Central memory CD8-positive, alpha-beta T cell (primary cell): Measurements from ENCODE around the gene KAZN.

ENCODE experiments used
- ATAC-seq: fragments of 150-1000 bp; cut with Tn5 transposase; replicated peaks from 2 replicates; pipeline ENCODE4 v1.10.0; 2022; ENCODE audit warnings: mild to moderate bottlenecking, moderate FRiP score, moderate number of reproducible peaks; ENCODE audit not compliant: poor library complexity, severe bottlenecking; ENCODE audit errors: extremely low read depth
- DNase-seq, 2 donors: peaks; one replicate each; pipeline ENCODE4 v3.0.0; 2021; ENCODE audit warnings: low spot score in 2 of 2
- H3K27ac Mint-ChIP-seq: one replicate; pipeline ENCODE4 v1.8.0; 2022; ENCODE audit warnings: low read depth, mild to moderate bottlenecking, moderate library complexity, mixed read lengths
- H3K27me3 Mint-ChIP-seq: one replicate; pipeline ENCODE4 v1.8.0; 2022; ENCODE audit warnings: mixed read lengths
- H3K36me3 Mint-ChIP-seq: one replicate; pipeline ENCODE4 v1.8.0; 2022; ENCODE audit warnings: mild to moderate bottlenecking, moderate library complexity, mixed read lengths; ENCODE audit not compliant: insufficient read depth
- H3K4me1 Mint-ChIP-seq: one replicate; pipeline ENCODE4 v1.8.0; 2022; ENCODE audit warnings: mixed read lengths
- H3K4me3 Mint-ChIP-seq: one replicate; pipeline ENCODE4 v1.8.0; 2022; ENCODE audit warnings: mild to moderate bottlenecking, moderate library complexity, mixed read lengths
- H3K9me3 Mint-ChIP-seq: one replicate; pipeline ENCODE4 v1.8.0; 2022; ENCODE audit warnings: mixed read lengths

The KAZN gene

GRCh38 chr1:15008783-15009729 is 410.6 kb downstream of the KAZN start:
- Mint-ChIP-seq H3K9me3 (no peaks in the 10 kb centered on the region), H3K27me3 (peaks cover 30% of the 10 kb centered on the region), H3K4me1 (no peaks in the 10 kb centered on the region), H3K4me3 (no peak overlapping the region), H3K36me3 (no peaks in the 10 kb centered on the region), H3K27ac (no peak overlapping the region)
- DNase-seq (no peak), ATAC-seq (no peak)

- Mint-ChIP-seq H3K4me3 (no peak overlapping the region), H3K9me3 (no peaks in the 10 kb centered on the region)
- no peak for ATAC-seq
These were observed 412.7 kb downstream of the KAZN start for GRCh38 chr1:15011160-15011559.

GRCh38 chr1:15011661-15012060 is 413.2 kb downstream of the KAZN start:
- Mint-ChIP-seq H3K27me3 (peaks cover 31% of the 10 kb centered on the region), H3K27ac (no peak overlapping the region), H3K9me3 (no peaks in the 10 kb centered on the region), H3K4me1 (no peaks in the 10 kb centered on the region), H3K36me3 (no peaks in the 10 kb centered on the region), H3K4me3 (no peak overlapping the region)
- DNase-seq (no peak), ATAC-seq (no peak)

More at GRCh38 chr1:15011160-15011559, 412.7 kb downstream of the KAZN start:
- Mint-ChIP-seq H3K27me3 (peaks cover 35% of the 10 kb centered on the region), H3K4me1 (no peaks in the 10 kb centered on the region), H3K36me3 (no peaks in the 10 kb centered on the region), H3K27ac (no peak overlapping the region)
- no peak for DNase-seq

- Mint-ChIP-seq H3K9me3 (no peaks in the 10 kb centered on the region), H3K36me3 (no peaks in the 10 kb centered on the region), H3K27me3 (peaks cover 30% of the 10 kb centered on the region), H3K4me3 (no peak overlapping the region), H3K4me1 (no peaks in the 10 kb centered on the region), H3K27ac (no peak overlapping the region)
- DNase-seq (no peak), ATAC-seq (no peak)
These were observed 414.3 kb downstream of the KAZN start for GRCh38 chr1:15012822-15013221.

GRCh38 chr1:15013767-15014166 is 415.3 kb downstream of the KAZN start:
- Mint-ChIP-seq H3K27me3 (peaks cover 30% of the 10 kb centered on the region), H3K4me3 (no peak overlapping the region), H3K36me3 (no peaks in the 10 kb centered on the region), H3K4me1 (no peaks in the 10 kb centered on the region), H3K27ac (no peak overlapping the region), H3K9me3 (no peaks in the 10 kb centered on the region)
- no peak for DNase-seq
- no peak for ATAC-seq

GRCh38 chr1:15014516-15014915 is 416.0 kb downstream of the KAZN start:
- no peak for DNase-seq
- Mint-ChIP-seq H3K27me3 (peaks cover 22% of the 10 kb centered on the region), H3K27ac (no peak overlapping the region), H3K9me3 (no peaks in the 10 kb centered on the region), H3K36me3 (no peaks in the 10 kb centered on the region), H3K4me1 (no peaks in the 10 kb centered on the region), H3K4me3 (no peak overlapping the region)
- ATAC-seq, result no peak

- no peaks in the 10 kb centered on the region for H3K36me3 Mint-ChIP-seq
- ATAC-seq, result no peak
- no peaks in the 10 kb centered on the region for H3K4me1 Mint-ChIP-seq
- H3K27me3 Mint-ChIP-seq, result peaks cover 31% of the 10 kb centered on the region
- no peaks in the 10 kb centered on the region for H3K9me3 Mint-ChIP-seq
- no peak overlapping the region for H3K27ac Mint-ChIP-seq
- no peak overlapping the region for H3K4me3 Mint-ChIP-seq
- DNase-seq, result no peak
These were observed 417.5 kb downstream of the KAZN start for GRCh38 chr1:15016001-15016400.

GRCh38 chr1:15016526-15016925 is 418.0 kb downstream of the KAZN start:
- no peak for ATAC-seq
- DNase-seq, result no peak
- peaks cover 35% of the 10 kb centered on the region for H3K27me3 Mint-ChIP-seq
- no peak overlapping the region for H3K27ac Mint-ChIP-seq
- H3K36me3 Mint-ChIP-seq, result no peaks in the 10 kb centered on the region
- no peaks in the 10 kb centered on the region for H3K4me1 Mint-ChIP-seq
- no peaks in the 10 kb centered on the region for H3K9me3 Mint-ChIP-seq
- no peak overlapping the region for H3K4me3 Mint-ChIP-seq

GRCh38 chr1:15017120-15017519 is 418.6 kb downstream of the KAZN start:
- no peaks in the 10 kb centered on the region for H3K36me3 Mint-ChIP-seq
- DNase-seq, result no peak
- ATAC-seq, result no peak
- H3K27ac Mint-ChIP-seq, result no peak overlapping the region
- no peak overlapping the region for H3K4me3 Mint-ChIP-seq
- H3K4me1 Mint-ChIP-seq, result no peaks in the 10 kb centered on the region
- H3K27me3 Mint-ChIP-seq, result peaks cover 34% of the 10 kb centered on the region
- no peaks in the 10 kb centered on the region for H3K9me3 Mint-ChIP-seq

- ATAC-seq (no peak), DNase-seq (no peak)
- Mint-ChIP-seq H3K36me3 (no peaks in the 10 kb centered on the region), H3K4me3 (no peak overlapping the region), H3K9me3 (no peaks in the 10 kb centered on the region), H3K27me3 (peaks cover 48% of the 10 kb centered on the region), H3K4me1 (no peaks in the 10 kb centered on the region), H3K27ac (no peak overlapping the region)
These were observed 420.3 kb downstream of the KAZN start for GRCh38 chr1:15018767-15019166.

- H3K27ac Mint-ChIP-seq, result no peak overlapping the region
These were observed 422.7 kb downstream of the KAZN start for GRCh38 chr1:15020943-15021745.

GRCh38 chr1:15022048-15022447 is 423.6 kb downstream of the KAZN start:
- Mint-ChIP-seq H3K4me3 (no peak overlapping the region), H3K27ac (no peak overlapping the region), H3K9me3 (no peaks in the 10 kb centered on the region), H3K4me1 (no peaks in the 10 kb centered on the region), H3K36me3 (no peaks in the 10 kb centered on the region), H3K27me3 (peaks cover 45% of the 10 kb centered on the region)
- DNase-seq (no peak), ATAC-seq (no peak)

More at GRCh38 chr1:15020943-15021745, 422.7 kb downstream of the KAZN start:
- Mint-ChIP-seq H3K36me3 (no peaks in the 10 kb centered on the region), H3K4me3 (no peak overlapping the region), H3K4me1 (no peaks in the 10 kb centered on the region), H3K27me3 (peaks cover 47% of the 10 kb centered on the region), H3K9me3 (no peaks in the 10 kb centered on the region)
- no peak for ATAC-seq
- no peak for DNase-seq

GRCh38 chr1:15023205-15023604 is 424.7 kb downstream of the KAZN start:
- no peak overlapping the region for H3K27ac Mint-ChIP-seq
- peaks cover 45% of the 10 kb centered on the region for H3K27me3 Mint-ChIP-seq
- ATAC-seq (no peak), DNase-seq (no peak)
- no peaks in the 10 kb centered on the region for H3K9me3 Mint-ChIP-seq
- no peaks in the 10 kb centered on the region for H3K36me3 Mint-ChIP-seq
- no peak overlapping the region for H3K4me3 Mint-ChIP-seq
- H3K4me1 Mint-ChIP-seq, result no peaks in the 10 kb centered on the region
